ENCODE data around the gene TKT. TPM values are rescaled to one million over a fixed set of nuclear protein-coding genes. Genes with fewer than 3 reads are reported as not detected.

Gene TKT
- total RNA-seq, 1 experiment from 2014 or later: 650 TPM

- Histone ChIP-seq H3K79me2 (ENCODE audit: insufficient read depth, low read length) (no peaks in the 10 kb centered on the region), H2BK120ac (ENCODE audit: low read depth, low read length, poor library complexity, severe bottlenecking) (no peak overlapping the region), H2AFZ (ENCODE audit: low read length) (no peak overlapping the region), H3K23ac (ENCODE audit: insufficient read length, low read depth, low read length) (no peak overlapping the region), H3K79me1 (ENCODE audit: insufficient read depth, low read depth, low read length, poor library complexity, severe bottlenecking) (no peaks in the 10 kb centered on the region), H3K27ac (ENCODE audit: insufficient read length, low read depth, low read length) (no peak overlapping the region), H3K18ac (ENCODE audit: insufficient read length, low read depth, low read length) (no peak overlapping the region), H2BK5ac (ENCODE audit: insufficient read length, low read length) (no peak overlapping the region), H3K23me2 (ENCODE audit: insufficient read length, low read depth, low read length, poor library complexity, severe bottlenecking) (peaks cover 3% of the 10 kb centered on the region), H3K9me3 (ENCODE audit: control insufficient read depth, low read depth, low read length) (no peaks in the 10 kb centered on the region), H2BK12ac (ENCODE audit: insufficient read length, low read depth, low read length) (no peak overlapping the region), H4K5ac (ENCODE audit: insufficient read length, low read depth, low read length) (no peak overlapping the region), H2AK5ac (ENCODE audit: insufficient read length, low read length) (no peak overlapping the region), H3K9ac (ENCODE audit: extremely low read depth, insufficient read length, low read length) (no peak overlapping the region), H4K91ac (ENCODE audit: insufficient read length, low read depth, low read length) (no peak overlapping the region), H3K56ac (ENCODE audit: insufficient read length, low read depth, low read length) (no peak overlapping the region), H2BK15ac (ENCODE audit: low read depth, low read length) (no peak overlapping the region), H2BK20ac (ENCODE audit: low read depth, low read length, poor library complexity, severe bottlenecking) (no peak overlapping the region), H3K27me3 (ENCODE audit: insufficient read depth, low read length) (no peaks in the 10 kb centered on the region), H3T11ph (ENCODE audit: low read length) (no peak overlapping the region), H3K4ac (ENCODE audit: low read depth, low read length) (no peak overlapping the region), H4K8ac (replicated peaks; ENCODE audit: insufficient read length, low read depth, low read length) (no peak overlapping the region), H3K4me2 (ENCODE audit: insufficient read depth, insufficient read length, low read length) (no peak overlapping the region), H4K20me1 (ENCODE audit: control insufficient read depth, insufficient read depth, insufficient read length) (no peaks in the 10 kb centered on the region), H3K4me1 (ENCODE audit: insufficient read depth, low read length) (no peaks in the 10 kb centered on the region), H3K14ac (ENCODE audit: insufficient read depth, low read length) (no peak overlapping the region)
- WGBS (ENCODE audit: extremely low coverage, insufficient read length, low lambda C conversion rate): no CpG with 5 or more reads among the region's 15 CpGs
- no peak for TF ChIP-seq CTCF (conservative IDR thresholded peaks at IDR 0.05)
- Mint-ChIP-seq H3K4me1 (peaks cover 5 to 8% of the 10 kb centered on the region in 2 experiments), H3K36me3 (ENCODE audit: insufficient read depth in 1 of 3, low read depth in 3 of 3) (peaks cover 0 to 25% (median 18%) of the 10 kb centered on the region in 3 experiments; a peak in 5 of 7 replicates), H3K9me3 (no peaks in the 10 kb centered on the region), H3K4me3 (no peak overlapping the region), H3K27me3 (ENCODE audit: low read depth) (no peaks in the 10 kb centered on the region), H3K27ac (no peak overlapping the region)
- no peak for DNase-seq
Measured at GRCh38 chr3:53178246-53178645, 77.6 kb downstream of the TKT start.
